Neural cell (in vitro differentiated cells): ENCODE results near the gene CRAT.

Source experiments
- CTCF ChIP-seq: fragments of 450-650 bp; IDR thresholded peaks from 2 replicates; pipeline ENCODE4 v1.5.1; 2014; ENCODE audit warnings: antibody characterized with exemption, mild to moderate bottlenecking, moderate library complexity; ENCODE audit not compliant: poor library complexity, severe bottlenecking
- EZH2 ChIP-seq: fragments of 200-600, 300-800 bp; shearing (Covaris generic), sonication (generic); IDR thresholded peaks from 2 replicates; pipeline ENCODE4 v1.6.1; 2014; ENCODE audit warnings: antibody characterized with exemption, low read length, borderline replicate concordance, mild to moderate bottlenecking; ENCODE audit not compliant: insufficient read depth, poor library complexity, severe bottlenecking
- POLR2AphosphoS5 ChIP-seq: IDR thresholded peaks from 2 replicates; pipeline ENCODE4 v1.6.1; 2012

GRCh38 chr9:129068110-129068509, 42.5 kb downstream of the CRAT start:
- TF ChIP-seq CTCF = no peak
- TF ChIP-seq EZH2 = no peak
- no peak for TF ChIP-seq POLR2AphosphoS5
